Measurements from ENCODE around the gene PTPRC.
"Not testable (repeated sequence)": the region's sequence is repeated elsewhere in the genome, so short reads cannot be mapped to it uniquely, and the experiment has no call there.

The PTPRC gene

GRCh38 chr1:198638894-198639635 lies at the start of gene PTPRC:
PTPRC (plus strand) TSS chr1:198639040; CDS start chr1:198639269, 229 bp downstream.
- no peak for DNase-seq (ENCODE audit: low read depth in 1 of 2, low spot score in 1 of 2)

DNA sequence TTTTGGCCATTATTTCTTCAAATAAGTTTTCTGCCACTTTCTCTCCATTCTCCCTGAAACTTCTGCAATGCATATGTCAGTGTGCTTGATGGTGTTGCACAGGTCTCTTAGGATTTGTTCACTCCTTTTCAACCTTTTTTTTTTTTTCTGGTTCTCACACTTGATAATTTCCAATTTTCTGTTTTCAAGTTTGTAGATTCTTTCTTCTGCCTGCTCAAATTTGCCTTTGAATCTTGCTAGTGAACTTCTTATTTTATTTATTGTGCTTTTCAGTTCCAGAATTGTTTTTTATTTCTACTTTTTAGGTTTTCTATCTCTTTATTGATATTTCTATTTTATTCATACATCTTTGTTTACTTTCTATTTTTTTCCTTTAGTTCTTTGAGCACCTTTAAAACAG lies 48.4 kb upstream of the PTPRC start:
- no peak for DNase-seq (ENCODE audit: low read depth in 1 of 2, low spot score in 1 of 2)

- no peak for DNase-seq (ENCODE audit: low read depth in 1 of 2, low spot score in 1 of 2)
Measured at GRCh38 chr1:198595765-198596164, 43.1 kb upstream of the PTPRC start.

DNA sequence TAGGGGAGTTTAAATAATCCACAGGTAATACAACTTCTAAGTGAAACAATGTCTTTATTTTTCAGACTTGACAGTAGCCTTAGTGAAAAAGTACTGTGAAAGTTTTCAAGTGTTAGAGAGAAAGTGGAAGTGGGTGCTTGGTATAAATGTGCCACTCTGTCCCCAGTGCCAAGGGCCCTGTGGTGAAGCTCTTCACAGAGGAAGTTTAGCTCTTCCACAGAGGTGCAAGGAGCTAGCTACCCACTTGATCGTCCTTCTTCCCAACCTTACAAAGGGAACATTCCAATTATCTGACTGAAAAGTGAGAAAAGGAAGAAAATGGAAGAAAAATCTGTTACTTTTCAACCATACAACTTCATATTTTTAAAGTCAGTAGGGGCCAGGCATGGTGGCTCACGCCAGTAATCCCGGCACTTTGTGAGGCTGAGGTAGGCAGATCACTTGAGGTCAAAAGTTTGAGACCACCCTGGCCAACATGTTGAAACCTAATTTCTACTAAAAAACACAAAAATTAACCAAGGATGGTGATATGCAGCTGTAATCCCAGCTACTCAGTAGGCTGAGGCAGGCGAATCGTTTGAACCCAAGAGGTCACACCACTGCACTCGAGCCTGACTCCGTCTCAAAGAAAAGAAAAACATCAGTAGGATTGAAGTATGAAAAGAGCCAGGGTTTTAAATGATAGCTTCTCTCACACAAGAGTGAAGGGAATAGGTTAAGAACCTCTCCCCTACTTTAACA lies 41.0 kb upstream of the PTPRC start:
- DNase-seq (ENCODE audit: low read depth in 1 of 2, low spot score in 1 of 2): no peak

- DNase-seq (ENCODE audit: low read depth in 1 of 2, low spot score in 1 of 2): no peak
Measured at GRCh38 chr1:198598796-198599321, 40.0 kb upstream of the PTPRC start.

DNA sequence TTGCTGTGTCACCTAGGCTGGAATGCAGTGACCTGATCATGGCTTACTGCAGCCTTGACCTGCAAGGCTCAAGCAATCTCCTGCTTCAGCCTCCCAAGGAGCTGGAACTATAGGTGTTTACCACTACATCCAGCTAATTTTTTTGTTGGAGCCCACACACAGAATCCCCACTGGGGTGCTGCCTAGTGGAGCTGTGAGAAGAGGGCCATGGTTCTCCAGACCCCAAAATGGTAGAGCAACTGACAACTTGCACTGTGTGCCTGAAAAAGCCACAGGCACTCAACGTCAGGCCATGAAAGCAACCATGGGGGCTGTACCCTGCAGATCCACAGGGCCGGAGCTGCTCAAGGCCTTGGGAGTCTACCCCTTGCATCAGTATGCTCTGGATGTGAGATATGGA lies 39.1 kb upstream of the PTPRC start:
- no peak for DNase-seq (ENCODE audit: low read depth in 1 of 2, low spot score in 1 of 2)

DNA sequence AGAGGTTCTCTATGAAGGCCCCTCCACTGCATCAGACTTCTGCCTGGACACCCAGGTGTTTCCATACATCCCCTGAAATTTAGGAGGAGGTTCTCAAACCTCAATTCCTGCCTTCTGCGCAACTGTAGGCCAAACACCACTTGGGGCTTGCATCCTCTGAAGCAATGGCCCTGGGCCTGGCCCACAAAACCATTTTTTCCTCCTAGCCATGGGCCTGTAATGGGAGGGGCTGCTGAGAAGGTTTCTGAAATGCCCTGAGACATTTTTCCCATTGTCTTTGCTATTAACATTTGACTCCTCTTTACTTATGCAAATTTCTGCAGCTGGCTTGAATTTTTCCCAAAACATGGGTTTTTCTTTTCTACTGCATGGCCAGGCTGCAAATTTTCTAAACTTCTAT lies 37.9 kb upstream of the PTPRC start:
- DNase-seq (ENCODE audit: low read depth in 1 of 2, low spot score in 1 of 2): no peak

GRCh38 chr1:198601310-198601709 lies 37.5 kb upstream of the PTPRC start:
- not testable (repeated sequence) for DNase-seq (ENCODE audit: low read depth in 1 of 2, low spot score in 1 of 2)

DNA sequence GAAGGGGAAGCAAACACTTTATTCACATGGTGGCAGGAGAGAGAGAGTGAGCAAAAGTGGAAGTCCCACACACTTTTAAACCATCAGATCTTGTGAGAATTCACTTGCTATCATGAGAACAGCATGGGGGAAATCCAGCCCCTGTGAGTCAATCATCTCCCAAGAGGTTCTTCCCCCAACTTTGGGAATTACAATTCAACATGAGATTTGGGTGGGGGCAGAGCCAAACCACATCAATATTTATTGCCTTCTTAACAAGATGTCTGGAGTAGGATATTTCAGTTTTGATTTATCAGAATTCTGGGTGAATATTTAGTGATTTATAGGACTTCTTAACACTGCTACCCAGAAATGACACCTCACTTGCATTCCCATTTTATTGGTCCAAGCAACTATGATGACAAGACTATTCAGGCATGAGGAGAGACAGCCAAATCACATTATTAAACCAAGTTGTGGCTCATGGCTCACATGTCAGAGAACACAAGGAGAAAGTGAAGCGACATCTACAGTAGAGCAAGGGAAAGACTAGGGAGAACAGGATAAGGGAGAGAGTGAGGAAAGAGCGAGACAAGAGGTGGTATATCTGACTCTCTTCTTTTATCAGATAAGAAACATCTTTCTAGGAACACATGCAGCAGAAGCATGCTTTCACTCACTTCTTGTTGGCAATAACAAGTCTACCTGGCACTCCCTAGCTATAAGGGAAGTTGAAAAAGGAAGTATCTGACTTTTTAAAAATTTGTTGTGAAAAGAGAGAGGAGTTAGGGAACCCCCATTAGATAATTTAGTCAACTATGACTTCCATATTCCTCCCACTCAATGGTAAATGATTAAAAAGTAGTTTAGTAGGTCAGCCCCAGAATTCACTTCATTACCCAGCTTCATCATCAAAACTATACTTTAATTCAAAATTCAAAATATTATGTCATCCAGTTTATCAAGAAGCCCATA lies 36.6 kb upstream of the PTPRC start:
- DNase-seq (ENCODE audit: low read depth in 1 of 2, low spot score in 1 of 2): no peak

DNA sequence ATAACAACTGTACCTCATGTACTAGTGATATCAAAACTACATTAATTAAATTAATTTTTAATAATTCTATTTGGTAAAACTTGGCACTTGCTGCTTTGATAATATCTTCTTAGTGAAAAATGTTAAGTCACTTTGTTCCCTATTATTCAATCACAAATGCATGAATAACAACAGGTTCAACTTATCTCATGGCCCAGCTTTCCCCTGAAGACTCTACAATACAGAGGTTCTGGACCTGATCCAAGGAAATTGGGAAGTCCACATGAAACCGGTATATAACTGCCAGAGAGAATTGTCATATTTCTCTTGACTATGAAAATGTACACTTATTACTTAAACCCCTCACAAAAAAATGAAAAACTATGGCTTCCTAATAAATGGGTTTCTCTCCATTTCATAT lies 33.9 kb upstream of the PTPRC start:
- DNase-seq (ENCODE audit: low read depth in 1 of 2, low spot score in 1 of 2): no peak

DNA sequence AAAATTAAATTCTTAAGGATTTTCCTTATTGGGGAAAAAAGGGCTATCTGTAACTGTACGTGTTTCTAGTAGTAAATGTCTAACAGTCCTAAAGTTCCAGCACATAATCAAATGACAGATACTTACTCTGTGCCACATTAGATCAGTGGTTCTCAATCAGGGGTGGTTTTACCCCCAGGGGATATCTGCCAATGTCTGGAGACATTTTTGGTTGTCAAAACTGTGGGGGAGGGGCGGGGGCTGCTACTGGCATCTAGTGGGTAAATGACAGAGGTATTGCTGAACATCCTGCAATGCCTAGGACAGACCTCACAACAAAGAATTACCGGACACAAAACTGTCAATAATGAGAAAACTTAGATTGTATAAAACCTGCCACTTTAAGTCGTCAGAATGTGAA lies 33.4 kb upstream of the PTPRC start:
- no peak for DNase-seq (ENCODE audit: low read depth in 1 of 2, low spot score in 1 of 2)

GRCh38 chr1:198606020-198606438 lies 32.8 kb upstream of the PTPRC start:
- no peak for DNase-seq (ENCODE audit: low read depth in 1 of 2, low spot score in 1 of 2)

- no peak for DNase-seq (ENCODE audit: low read depth in 1 of 2, low spot score in 1 of 2)
Measured at GRCh38 chr1:198607714-198608113, 31.1 kb upstream of the PTPRC start.

DNA sequence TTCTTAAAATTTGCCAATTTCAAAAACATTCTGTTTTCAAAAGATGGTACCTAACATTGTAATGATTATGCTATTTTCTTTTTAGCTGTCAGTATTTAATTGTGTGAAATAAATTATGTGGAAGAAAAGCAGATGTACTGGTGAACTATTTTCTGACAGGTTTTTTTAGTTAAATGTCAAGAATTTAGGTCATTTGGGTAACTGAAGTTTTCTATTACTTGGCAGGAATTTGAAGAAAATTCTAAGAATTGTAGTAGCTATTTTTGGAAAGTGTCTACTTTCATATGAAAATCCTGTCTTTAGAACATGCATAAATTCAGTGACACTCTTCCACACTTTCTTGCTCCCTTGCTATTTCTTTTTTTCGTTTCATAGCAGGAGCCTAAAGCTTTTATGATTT lies 28.5 kb upstream of the PTPRC start:
- DNase-seq (ENCODE audit: low read depth in 1 of 2, low spot score in 1 of 2): no peak

GRCh38 chr1:198611219-198611618 lies 27.6 kb upstream of the PTPRC start:
- no peak for DNase-seq (ENCODE audit: low read depth in 1 of 2, low spot score in 1 of 2)

GRCh38 chr1:198612471-198613260 lies 26.2 kb upstream of the PTPRC start:
- no peak for DNase-seq (ENCODE audit: low read depth in 1 of 2, low spot score in 1 of 2)

DNA sequence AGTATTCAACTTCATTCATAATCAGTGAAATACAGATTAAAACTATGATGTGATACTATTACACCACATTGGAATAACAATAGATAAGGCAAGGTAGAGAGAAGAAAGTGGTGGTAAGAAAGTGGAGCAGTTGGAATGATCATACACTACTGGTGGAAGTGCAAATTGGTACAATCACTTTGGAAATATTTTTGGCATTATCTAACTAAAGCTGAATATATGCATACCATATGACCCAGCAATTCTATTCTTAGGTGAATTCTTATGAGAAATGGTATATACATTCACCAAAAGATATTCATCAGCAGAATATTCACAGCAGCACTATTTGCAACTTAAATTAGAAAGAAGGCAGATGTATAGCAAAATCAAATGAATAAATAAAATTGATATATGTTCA lies 21.4 kb upstream of the PTPRC start:
- DNase-seq (ENCODE audit: low read depth in 1 of 2, low spot score in 1 of 2): no peak

DNA sequence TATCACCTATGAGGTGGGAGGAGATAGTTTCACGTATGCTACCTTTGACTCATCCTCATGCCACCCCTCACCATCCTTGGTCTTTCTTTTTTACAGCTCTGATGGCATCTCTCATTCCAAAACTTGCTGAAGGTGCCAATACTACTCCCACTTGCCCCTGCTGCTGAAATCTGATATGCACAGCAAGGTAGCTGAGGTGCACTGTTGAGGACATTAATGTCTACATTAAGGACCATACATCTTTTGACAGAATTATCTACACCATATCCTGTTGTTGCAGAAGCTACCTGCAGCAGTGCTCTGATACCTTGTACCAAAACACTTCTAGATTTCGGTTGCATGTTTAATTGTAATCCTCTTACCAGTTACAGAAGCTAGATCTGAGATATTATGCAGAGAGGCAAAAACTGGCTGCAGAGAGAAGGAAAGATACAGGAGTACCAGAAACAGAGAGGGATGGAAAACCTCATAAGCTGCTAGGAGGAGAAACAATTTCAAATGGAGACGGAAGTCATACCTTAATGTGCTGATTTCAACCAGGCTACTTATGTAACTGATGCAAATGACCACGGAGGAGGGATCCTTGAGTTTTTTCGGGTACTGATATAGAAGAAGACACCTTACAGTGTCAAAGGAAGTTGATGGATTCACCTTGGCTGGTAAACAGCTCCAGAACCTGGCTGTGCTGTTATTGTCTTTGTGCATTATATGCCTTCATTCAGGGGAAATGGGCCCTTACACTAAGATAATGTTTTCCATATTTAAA lies 19.3 kb upstream of the PTPRC start:
- no peak for DNase-seq (ENCODE audit: low read depth in 1 of 2, low spot score in 1 of 2)

DNA sequence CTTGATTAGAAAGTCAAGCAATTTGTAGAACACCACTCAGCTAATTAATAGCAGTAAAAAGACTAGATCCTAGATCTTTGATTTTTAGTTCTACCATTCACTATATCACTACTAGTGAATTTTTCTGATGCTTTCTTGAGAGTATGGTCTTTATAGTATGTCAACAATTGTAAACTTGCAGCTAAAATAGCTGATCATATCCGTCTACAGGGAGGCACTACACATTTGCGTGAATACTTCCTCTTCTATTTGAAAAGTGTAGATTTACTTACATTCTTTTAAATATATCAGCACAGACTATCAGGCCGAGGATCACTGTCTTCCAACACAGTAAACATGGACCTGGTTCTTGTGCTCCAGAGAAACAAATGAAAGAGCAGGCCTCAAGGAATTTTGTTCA lies 18.6 kb upstream of the PTPRC start:
- no peak for DNase-seq (ENCODE audit: low read depth in 1 of 2, low spot score in 1 of 2)

Measured in stimulated activated CD4-positive, alpha-beta T cell treated with anti-CD3 and anti-CD28 coated beads, Interleukin-15, amount 100 ng/mL, for 1 hour (primary cell).